Measurements from ENCODE around the gene GPLD1. TPM values are rescaled to one million over a fixed set of nuclear protein-coding genes. Genes with fewer than 3 reads are reported as not detected.

The GPLD1 gene
- total RNA-seq, 1 donor = 0.72 TPM

GRCh38 chr6:24486065-24486464, 3.3 kb downstream of the GPLD1 start:
- Histone ChIP-seq H3K36me3 (ENCODE audit: insufficient read depth, low read length) (no peaks in the 10 kb centered on the region), H3K27ac (ENCODE audit: low read depth, low read length) (no peak overlapping the region), H3K27me3 (ENCODE audit: insufficient read depth, low read length) (no peaks in the 10 kb centered on the region), H3K4me2 (ENCODE audit: insufficient read depth, low read length) (no peak overlapping the region), H3K4me3 (ENCODE audit: insufficient read depth, low read length) (no peak overlapping the region), H4K20me1 (ENCODE audit: insufficient read depth, low read length) (no peaks in the 10 kb centered on the region), H3K4me1 (ENCODE audit: insufficient read depth, low read length) (no peaks in the 10 kb centered on the region), H3K9me3 (ENCODE audit: low read depth, low read length) (no peaks in the 10 kb centered on the region), H3K79me2 (ENCODE audit: insufficient read depth, low read length) (no peaks in the 10 kb centered on the region), H2AFZ (ENCODE audit: low read length) (no peak overlapping the region)
- no peak for DNase-seq (ENCODE audit: insufficient read length, low spot score, missing footprints)
- no peak for TF ChIP-seq CTCF (IDR thresholded peaks at IDR 0.05; ENCODE audit: extremely low read depth, low read depth, low read length)

- no peak for TF ChIP-seq CTCF (IDR thresholded peaks at IDR 0.05; ENCODE audit: extremely low read depth, low read depth, low read length)
- Histone ChIP-seq H3K9me3 (ENCODE audit: low read depth, low read length) (no peaks in the 10 kb centered on the region), H3K79me2 (ENCODE audit: insufficient read depth, low read length) (no peaks in the 10 kb centered on the region), H3K27ac (ENCODE audit: low read depth, low read length) (no peak overlapping the region), H3K36me3 (ENCODE audit: insufficient read depth, low read length) (no peaks in the 10 kb centered on the region), H4K20me1 (ENCODE audit: insufficient read depth, low read length) (no peaks in the 10 kb centered on the region), H3K27me3 (ENCODE audit: insufficient read depth, low read length) (no peaks in the 10 kb centered on the region), H3K4me1 (ENCODE audit: insufficient read depth, low read length) (no peaks in the 10 kb centered on the region), H2AFZ (ENCODE audit: low read length) (no peak overlapping the region), H3K4me3 (ENCODE audit: insufficient read depth, low read length) (no peak overlapping the region), H3K4me2 (ENCODE audit: insufficient read depth, low read length) (no peak overlapping the region)
- no peak for DNase-seq (ENCODE audit: insufficient read length, low spot score, missing footprints)
Observed at GRCh38 chr6:24484657-24485323, 4.6 kb downstream of the GPLD1 start.

GRCh38 chr6:24481449-24481848, 7.9 kb downstream of the GPLD1 start:
- Histone ChIP-seq H3K4me3 (ENCODE audit: insufficient read depth, low read length) (no peak overlapping the region), H2AFZ (ENCODE audit: low read length) (no peak overlapping the region), H4K20me1 (ENCODE audit: insufficient read depth, low read length) (no peaks in the 10 kb centered on the region), H3K4me2 (ENCODE audit: insufficient read depth, low read length) (no peak overlapping the region), H3K27me3 (ENCODE audit: insufficient read depth, low read length) (no peaks in the 10 kb centered on the region), H3K79me2 (ENCODE audit: insufficient read depth, low read length) (no peaks in the 10 kb centered on the region), H3K27ac (ENCODE audit: low read depth, low read length) (no peak overlapping the region), H3K9me3 (ENCODE audit: low read depth, low read length) (no peaks in the 10 kb centered on the region), H3K4me1 (ENCODE audit: insufficient read depth, low read length) (no peaks in the 10 kb centered on the region), H3K36me3 (ENCODE audit: insufficient read depth, low read length) (no peaks in the 10 kb centered on the region)
- no peak for TF ChIP-seq CTCF (IDR thresholded peaks at IDR 0.05; ENCODE audit: extremely low read depth, low read depth, low read length)
- peak; percentile 65 for DNase-seq (ENCODE audit: insufficient read length, low spot score, missing footprints)

GRCh38 chr6:24480705-24481104, 8.7 kb downstream of the GPLD1 start:
- Histone ChIP-seq H3K36me3 (ENCODE audit: insufficient read depth, low read length) (no peaks in the 10 kb centered on the region), H3K4me1 (ENCODE audit: insufficient read depth, low read length) (no peaks in the 10 kb centered on the region), H3K4me2 (ENCODE audit: insufficient read depth, low read length) (no peak overlapping the region), H2AFZ (ENCODE audit: low read length) (no peak overlapping the region), H4K20me1 (ENCODE audit: insufficient read depth, low read length) (no peaks in the 10 kb centered on the region), H3K27me3 (ENCODE audit: insufficient read depth, low read length) (no peaks in the 10 kb centered on the region), H3K9me3 (ENCODE audit: low read depth, low read length) (no peaks in the 10 kb centered on the region), H3K27ac (ENCODE audit: low read depth, low read length) (no peak overlapping the region), H3K79me2 (ENCODE audit: insufficient read depth, low read length) (no peaks in the 10 kb centered on the region), H3K4me3 (ENCODE audit: insufficient read depth, low read length) (no peak overlapping the region)
- TF ChIP-seq CTCF (IDR thresholded peaks at IDR 0.05; ENCODE audit: extremely low read depth, low read depth, low read length) = no peak
- no peak for DNase-seq (ENCODE audit: insufficient read length, low spot score, missing footprints)
